Glomerular endothelial cell (primary cell): Measurements from ENCODE around the gene WNT1. TPM values are rescaled to one million over a fixed set of nuclear protein-coding genes. Genes with fewer than 3 reads are reported as not detected.

Experiments
- DNase-seq: peaks from one replicate; pipeline ENCODE4 v3.0.0-alpha.2; 2011; ENCODE audit warnings: low read depth, low spot score; ENCODE audit errors: extremely low read depth
- total RNA-seq: library from RNA; depleted of rRNA; stranded (reverse); fragments of >200 nt; gene quantifications from 2 replicates; pipeline ENCODE4 v1.2.3, GENCODE V29; 2015

The WNT1 gene
- total RNA-seq, 1 donor from 2014 or later, result not detected

- no peak for DNase-seq
These were observed 2.3 kb downstream of the WNT1 start for GRCh38 chr12:48980389-48980952.

GRCh38 chr12:48980953-48981756, 3.0 kb downstream of the WNT1 start:
- no peak for DNase-seq

GRCh38 chr12:48981757-48982157, 3.6 kb downstream of the WNT1 start:
- no peak for DNase-seq

GRCh38 chr12:48982397-48983080, 4.4 kb downstream of the WNT1 start:
- no peak for DNase-seq

GRCh38 chr12:48985475-48985897, 7.4 kb downstream of the WNT1 start:
- DNase-seq, result no peak

GRCh38 chr12:48985901-48986300, 7.8 kb downstream of the WNT1 start:
- no peak for DNase-seq

- DNase-seq, result no peak
These were observed 8.7 kb downstream of the WNT1 start for GRCh38 chr12:48986720-48987291.

- DNase-seq, result peak; percentile 14
These were observed 10.0 kb downstream of the WNT1 start for GRCh38 chr12:48988030-48988649.

GRCh38 chr12:48990552-48990951, 12.4 kb downstream of the WNT1 start:
- no peak for DNase-seq

GRCh38 chr12:48991247-48992050, 13.3 kb downstream of the WNT1 start:
- DNase-seq, result no peak

GRCh38 chr12:48993787-48994186, 15.7 kb downstream of the WNT1 start:
- no peak for DNase-seq

- no peak for DNase-seq
These were observed 16.3 kb downstream of the WNT1 start for GRCh38 chr12:48994224-48995085.

GRCh38 chr12:48995086-48995879, 17.2 kb downstream of the WNT1 start:
- DNase-seq, result no peak

- no peak for DNase-seq
These were observed 18.9 kb downstream of the WNT1 start for GRCh38 chr12:48996794-48997718.

GRCh38 chr12:48997719-48998496, 19.8 kb downstream of the WNT1 start:
- no peak for DNase-seq

GRCh38 chr12:48998497-48999353, 20.6 kb downstream of the WNT1 start:
- DNase-seq, result no peak
